Endothelial cell of umbilical vein (primary cell): ENCODE measurements around the gene LHX4. TPM values are rescaled to one million over a fixed set of nuclear protein-coding genes. Genes with fewer than 3 reads are reported as not detected.
A peak's percentile ranks its signal among the peaks of the same experiment; 100 is the strongest.

Experiments used
- BruUV-seq: library from RNA; stranded (reverse); fragments of 400-500 nt; replicated peaks from 2 replicates; lab custom pipeline; 2021; lab: Mats Ljungman, UMichigan
- CTCF ChIA-PET: fragments of 300-600, 350-600 bp; sonication (Branson Sonifier 250); formaldehyde crosslinking; loops from one replicate; lab custom pipeline; 2021; ENCODE audit warnings: antibody characterized with exemption, inconsistent platforms; lab: Charles Lee
- POLR2A ChIA-PET: fragments of 300-600, 350-600 bp; sonication (Branson Sonifier 250); formaldehyde crosslinking; loops from one replicate; lab custom pipeline; 2021; ENCODE audit warnings: antibody characterized with exemption, inconsistent platforms; lab: Charles Lee
- DNase-seq: peaks from one replicate; pipeline ENCODE4 v3.0.0-alpha.2; 2011; ENCODE audit warnings: low read depth, low spot score
- FAIRE-seq: peaks from 2 replicates; lab custom pipeline; 2011; peaks lifted over from hg19 to GRCh38; lab: Jason Lieb, UNC
- H2AFZ ChIP-seq: 2 replicates; pipeline ENCODE4 v1.6.0; 2012; ENCODE audit warnings: low read depth, low read length, control low read depth, inconsistent platforms
- H3K27ac ChIP-seq: 2 replicates; pipeline ENCODE4 v1.5.1; 2011; ENCODE audit warnings: low read depth, mild to moderate bottlenecking, control low read depth, low read length, moderate library complexity; ENCODE audit not compliant: insufficient read depth
- H3K27me3 ChIP-seq, 2 experiments: 2 replicates each; pipeline versions ENCODE4 v1.6.0 to v1.6.1; 2011; ENCODE audit warnings: low read length in 2 of 2, mixed read lengths in 1 of 2; ENCODE audit not compliant: control insufficient read depth in 2 of 2, insufficient read depth in 2 of 2
- H3K36me3 ChIP-seq, 2 experiments: 2 replicates in 1 of 2; 3 replicates in 1 of 2; pipeline ENCODE4 v1.5.1; 2011; ENCODE audit warnings: low read length in 2 of 2, mild to moderate bottlenecking in 1 of 2, moderate library complexity in 1 of 2; ENCODE audit not compliant: control insufficient read depth in 2 of 2, insufficient read depth in 2 of 2; ENCODE audit errors: extremely low read depth in 1 of 2
- H3K4me1 ChIP-seq: 3 replicates; pipeline ENCODE4 v1.5.1; 2011; ENCODE audit warnings: mild to moderate bottlenecking, low read length; ENCODE audit not compliant: control insufficient read depth, insufficient read depth; ENCODE audit errors: extremely low read depth
- H3K4me2 ChIP-seq: 2 replicates; pipeline ENCODE4 v1.6.1; 2011; ENCODE audit warnings: low read length, control low read depth, mixed read lengths; ENCODE audit not compliant: insufficient read depth
- H3K4me3 ChIP-seq, 3 experiments: fragments of 200-600 bp in 1 of 3; sonication (generic), shearing (Covaris generic) in 1 of 3; replicated peaks in 1 of 3; 2 replicates each; pipeline ENCODE4 v1.5.1; 2011 to 2016; ENCODE audit warnings: control low read depth in 3 of 3, low read length in 3 of 3, mild to moderate bottlenecking in 2 of 3, inconsistent platforms in 1 of 3, low read depth in 1 of 3, moderate library complexity in 1 of 3; ENCODE audit not compliant: insufficient read depth in 1 of 3
- H3K79me2 ChIP-seq: 2 replicates; pipeline ENCODE4 v1.6.0; 2012; ENCODE audit warnings: low read length, inconsistent platforms; ENCODE audit not compliant: control insufficient read depth, insufficient read depth
- H3K9ac ChIP-seq: replicated peaks from 2 replicates; pipeline ENCODE3; 2011; ENCODE audit warnings: low read length, control low read depth; ENCODE audit not compliant: insufficient read depth; ENCODE audit errors: extremely low read depth
- H3K9me1 ChIP-seq: replicated peaks from 3 replicates; pipeline ENCODE4 v1.6.0; 2011; ENCODE audit warnings: mild to moderate bottlenecking, low read length; ENCODE audit not compliant: control insufficient read depth, insufficient read depth; ENCODE audit errors: extremely low read depth
- H3K9me3 ChIP-seq: replicated peaks from 2 replicates; pipeline ENCODE4 v1.5.1; 2012; ENCODE audit warnings: low read length, inconsistent platforms; ENCODE audit not compliant: control insufficient read depth, insufficient read depth
- H4K20me1 ChIP-seq: replicated peaks from 2 replicates; pipeline ENCODE3; 2011; ENCODE audit warnings: mild to moderate bottlenecking, low read length; ENCODE audit not compliant: control insufficient read depth, insufficient read depth; ENCODE audit errors: extremely low read depth
- EZH2 ChIP-seq: IDR thresholded peaks from 2 replicates; pipeline ENCODE4 v1.6.1; 2012; ENCODE audit warnings: borderline replicate concordance, low read depth, mild to moderate bottlenecking, moderate library complexity, low read length, inconsistent platforms; ENCODE audit not compliant: severe bottlenecking
- GATA2 ChIP-seq: IDR thresholded peaks from 2 replicates; pipeline ENCODE4 v1.7.0; 2011; ENCODE audit warnings: low read depth, mild to moderate bottlenecking, moderate library complexity, mixed read lengths, low read length; ENCODE audit not compliant: insufficient read length, insufficient read depth
- MAX ChIP-seq: IDR thresholded peaks from 2 replicates; pipeline ENCODE4 v1.6.1; 2011; ENCODE audit not compliant: insufficient read depth, insufficient read length
- MYC ChIP-seq: IDR thresholded peaks from one replicate; pipeline ENCODE4 v1.6.1; 2011; ENCODE audit warnings: mild to moderate bottlenecking, low read depth, low read length
- dilution Hi-C: fragments of 300-500 bp; cut with MboI; formaldehyde crosslinking; loops from one replicate; pipeline ENCODE4 v1.15.0; 2019; ENCODE audit warnings: low sequenced_read_pairs; ENCODE audit not compliant: extremely low pct_ligation_motif_present
- intact Hi-C: fragments of 100-400 bp; cut with micrococcal nuclease; formaldehyde crosslinking; loops from one replicate; pipeline ENCODE4 v1.10.0; 2022
- polyA plus RNA-seq, 4 experiments: library from polyadenylated mRNA; depleted of rRNA in 3 of 4; stranded (reverse) in 3 of 4; unstranded in 1 of 4; fragments of >200 nt; gene quantifications; 2 replicates each; pipeline versions ENCODE4 v1.2.1 to v1.2.3, GENCODE V29; 2011 to 2012; ENCODE audit warnings: missing spikeins in 1 of 4
- total RNA-seq: library from RNA; stranded (reverse); gene quantifications from 2 replicates; pipeline ENCODE4 v1.2.3, GENCODE V29; 2021
- TF ChIP-seq, protein P1 (sequence below), 2 donors: IDR thresholded peaks; 1 replicate in 1 of 2; 2 replicates in 1 of 2; pipeline ENCODE4 v1.5.1; 2011; ENCODE audit warnings: low read length in 2 of 2, mild to moderate bottlenecking in 2 of 2, moderate library complexity in 2 of 2, control low read depth in 1 of 2, inconsistent platforms in 1 of 2, low read depth in 1 of 2; ENCODE audit not compliant: insufficient read depth in 1 of 2; ENCODE audit errors: extremely low read depth in 1 of 2

The LHX4 gene
- total and polyA plus RNA-seq, 2 donors (not counting 3 experiments of a cell fraction or from before 2014, with no cell fraction given): not detected

DNA sequence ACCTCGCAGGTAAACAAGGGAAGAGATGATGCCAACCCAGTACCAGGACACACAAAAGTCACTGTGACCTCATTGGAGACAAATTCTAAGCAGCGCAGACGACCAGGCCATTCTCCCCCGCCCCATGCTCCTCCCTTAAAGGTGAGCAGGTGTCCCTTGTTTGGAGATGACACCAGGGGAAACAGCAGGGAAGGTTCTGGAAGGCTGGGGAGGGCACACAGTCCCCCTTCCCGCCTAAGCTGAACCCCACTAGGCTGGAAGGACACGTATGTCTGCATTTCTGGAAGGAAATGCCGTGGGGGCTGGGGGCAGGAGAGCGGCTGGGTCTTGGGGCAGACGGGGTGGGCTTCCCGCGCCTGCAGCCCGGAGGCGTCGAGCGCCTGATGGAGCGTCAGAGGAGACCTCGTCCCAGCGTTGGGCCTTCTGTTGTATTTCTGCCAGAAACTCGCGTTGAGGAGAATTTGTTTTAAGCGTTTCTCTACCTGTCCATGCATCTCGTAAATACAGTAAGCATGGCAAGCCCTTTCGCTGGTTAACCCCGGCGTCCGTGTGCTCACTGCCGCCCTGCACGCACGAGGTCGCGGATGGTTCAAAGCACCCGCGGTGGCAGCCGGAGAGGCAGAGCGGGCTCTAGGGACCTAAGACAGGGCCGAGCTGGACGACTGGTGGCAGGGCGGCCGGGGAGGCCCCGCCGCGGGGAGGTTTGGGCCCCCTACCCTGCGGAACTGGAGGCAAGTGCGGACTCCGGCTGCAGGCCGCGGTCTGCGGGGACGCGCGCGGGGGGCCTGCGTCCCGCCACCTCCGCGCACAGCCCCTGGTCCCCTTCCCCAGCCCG lies 1.2 kb upstream of the LHX4 start:
- TF ChIP-seq, protein P1, sequence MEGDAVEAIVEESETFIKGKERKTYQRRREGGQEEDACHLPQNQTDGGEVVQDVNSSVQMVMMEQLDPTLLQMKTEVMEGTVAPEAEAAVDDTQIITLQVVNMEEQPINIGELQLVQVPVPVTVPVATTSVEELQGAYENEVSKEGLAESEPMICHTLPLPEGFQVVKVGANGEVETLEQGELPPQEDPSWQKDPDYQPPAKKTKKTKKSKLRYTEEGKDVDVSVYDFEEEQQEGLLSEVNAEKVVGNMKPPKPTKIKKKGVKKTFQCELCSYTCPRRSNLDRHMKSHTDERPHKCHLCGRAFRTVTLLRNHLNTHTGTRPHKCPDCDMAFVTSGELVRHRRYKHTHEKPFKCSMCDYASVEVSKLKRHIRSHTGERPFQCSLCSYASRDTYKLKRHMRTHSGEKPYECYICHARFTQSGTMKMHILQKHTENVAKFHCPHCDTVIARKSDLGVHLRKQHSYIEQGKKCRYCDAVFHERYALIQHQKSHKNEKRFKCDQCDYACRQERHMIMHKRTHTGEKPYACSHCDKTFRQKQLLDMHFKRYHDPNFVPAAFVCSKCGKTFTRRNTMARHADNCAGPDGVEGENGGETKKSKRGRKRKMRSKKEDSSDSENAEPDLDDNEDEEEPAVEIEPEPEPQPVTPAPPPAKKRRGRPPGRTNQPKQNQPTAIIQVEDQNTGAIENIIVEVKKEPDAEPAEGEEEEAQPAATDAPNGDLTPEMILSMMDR (IDR thresholded peaks at IDR 0.05; ENCODE audit: extremely low read depth in 1 of 2, insufficient read depth in 1 of 2, low read depth in 1 of 2, low read length in 2 of 2): no peak
- TF ChIP-seq MAX: no peak
- peak; percentile 98 for TF ChIP-seq EZH2
- no peak for TF ChIP-seq GATA2
- TF ChIP-seq MYC: no peak
- BruUV-seq: no TSS peak
- no peaks in the 10 kb centered on the region for H3K79me2 ChIP-seq
- H3K9me3 ChIP-seq: no peaks in the 10 kb centered on the region
- CTCF ChIA-PET: no interaction called here
- H3K4me1 ChIP-seq: peaks cover 21% of the 10 kb centered on the region
- peak overlapping the region; percentile 24 for H3K9ac ChIP-seq
- H2AFZ ChIP-seq: peak overlapping the region; percentile 93
- DNase-seq (no peak), FAIRE-seq (no peak)
- no peaks in the 10 kb centered on the region for H3K9me1 ChIP-seq
- POLR2A ChIA-PET: no interaction called here
- H3K27ac ChIP-seq: no peak overlapping the region
- no peaks in the 10 kb centered on the region for H4K20me1 ChIP-seq
- H3K4me3 ChIP-seq: peak overlapping the region; percentile 40 to 52 (median 43)
- H3K27me3 ChIP-seq: peaks cover 65 to 90% of the 10 kb centered on the region in 2 experiments
- dilution Hi-C loops (no loop called here), intact Hi-C loops (no loop called here)
- H3K36me3 ChIP-seq: no peaks in the 10 kb centered on the region
- H3K4me2 ChIP-seq: peak overlapping the region; percentile 79
